GM12878 (cell line): ENCODE results near the gene LDLRAD4. TPM values are rescaled to one million over a fixed set of nuclear protein-coding genes. Genes with fewer than 3 reads are reported as not detected.

Source experiments
- ATAC-seq: fragments of 200-7000 bp; cut with Tn5 transposase; 3 replicates; pipeline ENCODE4 v1.9.1; 2020; ENCODE audit warnings: mild to moderate bottlenecking, moderate library complexity
- BruUV-seq: library from RNA; stranded (reverse); fragments of 400-500 nt; replicated peaks from 2 replicates; lab custom pipeline; 2021; lab: Mats Ljungman, UMichigan
- CTCF ChIA-PET: fragments of 300-600 bp; sonication (Branson Sonifier 250); formaldehyde crosslinking; extraction: SDS; loops from one replicate; lab custom pipeline; 2021; ENCODE audit warnings: inconsistent platforms; lab: Yijun Ruan, JAX
- POLR2A ChIA-PET: fragments of 350-600 bp; formaldehyde crosslinking; extraction: SDS; loops from one replicate; lab custom pipeline; 2021; ENCODE audit warnings: inconsistent platforms; lab: Charles Lee
- RAD21 ChIA-PET: fragments of 300-600 bp; sonication (Branson Sonifier 250); formaldehyde crosslinking; loops from one replicate; lab custom pipeline; 2023; ENCODE audit warnings: antibody characterized with exemption; ENCODE audit not compliant: unreplicated experiment; lab: Charles Lee
- SMC1A ChIA-PET: fragments of 300-600 bp; sonication (Branson Sonifier 250); formaldehyde crosslinking; loops from one replicate; lab custom pipeline; 2023; ENCODE audit not compliant: unreplicated experiment, uncharacterized antibody; lab: Charles Lee
- DNase-seq: peaks from one replicate; pipeline ENCODE4 v3.0.0-alpha.2; 2011; ENCODE audit warnings: low read depth, low spot score
- FAIRE-seq: peaks from 3 replicates; lab custom pipeline; 2011; peaks lifted over from hg19 to GRCh38; lab: Jason Lieb, UNC
- H2AFZ ChIP-seq: 2 replicates; pipeline ENCODE4 v1.6.0; 2011; ENCODE audit warnings: low read depth, low read length, control low read depth; ENCODE audit not compliant: control insufficient read depth
- H3K27ac ChIP-seq: 2 replicates; pipeline ENCODE4 v1.5.1; 2011; ENCODE audit warnings: control low read depth; ENCODE audit not compliant: control insufficient read depth, insufficient read depth
- H3K27me3 ChIP-seq, 2 experiments: replicated peaks in 1 of 2; 2 replicates each; pipeline versions ENCODE4 v1.6.0 to v1.6.1; 2011; ENCODE audit warnings: low read length in 1 of 2; ENCODE audit not compliant: control insufficient read depth in 2 of 2, insufficient read depth in 2 of 2
- H3K36me3 ChIP-seq, 2 experiments: 2 replicates each; pipeline ENCODE4 v1.5.1; 2011; ENCODE audit warnings: low read length in 1 of 2; ENCODE audit not compliant: control insufficient read depth in 2 of 2, insufficient read depth in 2 of 2
- H3K4me1 ChIP-seq: 2 replicates; pipeline ENCODE4 v1.6.1; 2011; ENCODE audit warnings: mild to moderate bottlenecking, low read length, moderate library complexity, mixed read lengths; ENCODE audit not compliant: control insufficient read depth, insufficient read depth
- H3K4me2 ChIP-seq: 2 replicates; pipeline ENCODE4 v1.6.0; 2011; ENCODE audit warnings: control low read depth; ENCODE audit not compliant: control insufficient read depth, insufficient read depth
- H3K4me3 ChIP-seq: fragments of 200-600 bp; sonication (generic); 2 replicates; pipeline ENCODE4 v1.5.1; 2016
- H3K79me2 ChIP-seq: 2 replicates; pipeline ENCODE4 v1.6.0; 2011; ENCODE audit warnings: low read length; ENCODE audit not compliant: control insufficient read depth, insufficient read depth
- H3K9ac ChIP-seq: 2 replicates; pipeline ENCODE4 v1.8.0; 2011; ENCODE audit warnings: low read length, control low read depth, mixed read lengths; ENCODE audit not compliant: control insufficient read depth, insufficient read depth
- H3K9me3 ChIP-seq: replicated peaks from 3 replicates; pipeline ENCODE4 v1.5.1; 2011; ENCODE audit warnings: mild to moderate bottlenecking, low read length; ENCODE audit not compliant: control insufficient read depth, insufficient read depth
- H4K20me1 ChIP-seq: 2 replicates; pipeline ENCODE4 v1.6.0; 2011; ENCODE audit not compliant: control insufficient read depth, insufficient read depth
- ASH2L ChIP-seq: fragments of 300-600, 200-600 bp; sonication (generic); IDR thresholded peaks from 2 replicates; pipeline ENCODE4 v1.6.1; 2017; ENCODE audit warnings: low read depth, mild to moderate bottlenecking, borderline replicate concordance
- CEBPB ChIP-seq, 2 experiments: fragments of 150-350 bp in 1 of 2; IDR thresholded peaks; 2 replicates each; pipeline ENCODE4 v1.6.1; 2012 to 2014; ENCODE audit warnings: low read depth in 2 of 2, low read length in 2 of 2, borderline replicate concordance in 1 of 2, inconsistent platforms in 1 of 2
- MEF2B ChIP-seq: fragments of 450-650 bp; IDR thresholded peaks from 2 replicates; pipeline ENCODE4 v1.6.1; 2018; ENCODE audit warnings: mild to moderate bottlenecking, moderate library complexity; ENCODE audit not compliant: partially characterized antibody, poor library complexity, severe bottlenecking
- WGBS: methylation state at CpG from one replicate; pipeline ENCODE4 v1.1.6; 2016; ENCODE audit warnings: low lambda C conversion rate; ENCODE audit not compliant: insufficient replicate concordance, insufficient coverage; ENCODE audit errors: missing lambda C conversion rate; 5-methylcytosine and 5-hydroxymethylcytosine counted together
- in situ Hi-C: fragments of 300-500 bp; cut with MboI; formaldehyde crosslinking; loops from 9 replicates; pipeline ENCODE4 v1.14.3; 2018; ENCODE audit warnings: mixed read lengths
- intact Hi-C: fragments of 100-400 bp; cut with micrococcal nuclease; formaldehyde crosslinking; loops from one replicate; pipeline ENCODE4 v1.14.2; 2022; ENCODE audit not compliant: unreplicated experiment
- polyA plus RNA-seq, 11 experiments: library from polyadenylated mRNA; depleted of rRNA in 4 of 11; unstranded in 6 of 11; stranded (reverse) in 5 of 11; fragments of >200 nt; fragmentation: Nextera tagmentation in 4 of 11; fragmentation: Illumina TruSeq in 1 of 11; extraction: Ambion mirVana in 4 of 11; extraction: Trizol in 1 of 11; gene quantifications; 1 replicate in 1 of 11; 2 replicates in 10 of 11; pipeline versions ENCODE4 v1.2.1 to v1.2.3, GENCODE V29; 2011 to 2016; ENCODE audit warnings: inconsistent platforms in 2 of 11, missing spikeins in 2 of 11, low read depth in 1 of 11
- total RNA-seq, 4 experiments: library from RNA; depleted of rRNA in 3 of 4; stranded (reverse); fragments of >200 nt in 3 of 4; fragmentation: Illumina TruSeq in 1 of 4; extraction: Trizol in 1 of 4; gene quantifications; 2 replicates each; pipeline versions ENCODE4 v1.2.1 to v1.2.3, GENCODE V29; 2013 to 2021

Gene LDLRAD4
- total and polyA plus RNA-seq, 10 of the 15 experiments (the other 5 are each of a cell fraction or from before 2014, with no cell fraction given), result 2.7 to 16.8 (median 11.2) TPM

DNA sequence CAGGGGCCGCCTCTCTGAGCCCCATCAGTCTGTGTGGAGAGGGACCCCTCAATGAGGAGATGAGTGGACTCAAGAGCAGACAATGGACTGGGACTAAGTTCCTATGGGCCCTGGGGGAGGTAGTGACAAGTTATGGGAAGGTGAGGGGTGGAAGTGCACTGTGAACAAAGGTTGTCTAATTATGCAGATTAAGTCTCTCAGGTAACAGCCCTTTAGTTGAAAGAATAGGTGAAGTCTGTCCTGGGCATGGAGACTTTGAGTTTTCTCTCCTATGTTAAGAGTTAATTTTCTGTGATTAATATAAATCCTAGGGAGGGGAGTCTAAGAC is 264.0 kb downstream of the LDLRAD4 start:
- Histone ChIP-seq H3K4me2 (peak overlapping the region; percentile 91), H4K20me1 (no peaks in the 10 kb centered on the region)

DNA sequence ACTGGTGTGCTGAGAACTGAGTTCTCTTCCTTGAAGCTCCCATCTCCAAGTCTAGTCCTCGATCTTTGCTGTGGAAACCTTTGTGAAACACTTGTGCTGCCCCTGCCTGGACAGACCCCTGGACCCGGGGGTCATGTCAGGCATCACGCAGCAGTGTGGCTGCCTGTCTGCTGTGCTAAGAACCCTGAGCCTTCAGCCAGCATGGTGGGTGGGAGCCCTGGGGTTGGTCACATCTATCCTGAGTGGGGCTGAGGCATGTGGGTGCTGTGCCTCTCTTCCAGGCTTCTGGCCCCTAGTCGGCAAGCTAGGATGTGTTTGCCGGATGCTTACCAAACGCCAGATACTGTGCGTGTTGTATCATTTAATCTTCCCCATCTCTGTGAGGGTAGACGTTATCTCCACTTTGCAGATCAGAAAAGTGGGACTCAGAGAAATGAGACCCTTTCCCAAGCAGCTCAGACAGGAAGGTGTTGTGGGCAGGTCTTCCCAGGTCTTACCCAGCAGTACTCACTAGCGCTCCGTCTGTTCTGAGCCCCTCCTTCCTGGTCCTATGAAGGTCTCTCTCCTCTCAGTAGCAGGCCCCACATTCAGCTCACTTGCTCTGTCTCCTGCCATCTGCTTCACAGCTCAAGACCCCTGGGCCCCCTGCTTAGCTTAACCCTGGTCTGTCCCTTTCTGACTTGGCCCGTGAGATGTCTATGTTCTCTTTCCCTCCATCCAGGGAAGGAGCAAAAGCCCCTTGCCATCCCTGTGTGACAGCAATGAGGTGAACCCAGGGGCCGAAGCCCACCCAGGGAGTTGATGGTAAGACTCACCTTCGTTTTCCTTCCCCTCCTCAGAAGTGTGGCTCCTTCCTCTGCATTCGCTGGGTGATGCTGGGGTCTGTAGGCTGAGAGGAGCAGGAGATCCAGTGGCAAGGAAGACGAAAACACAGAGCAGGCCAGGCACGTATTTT is 265.0 kb downstream of the LDLRAD4 start:
- DNase-seq (no peak), FAIRE-seq (no peak), ATAC-seq (no peak)
- TF ChIP-seq CEBPB (IDR thresholded peaks at IDR 0.05; ENCODE audit: borderline replicate concordance in 1 of 2, low read depth in 2 of 2, low read length in 2 of 2), result no peak
- Histone ChIP-seq H4K20me1 (no peaks in the 10 kb centered on the region), H3K27ac (no peak overlapping the region), H3K9me3 (no peaks in the 10 kb centered on the region), H3K4me1 (peaks cover 14% of the 10 kb centered on the region), H3K79me2 (no peaks in the 10 kb centered on the region), H3K4me3 (no peak overlapping the region), H3K9ac (no peak overlapping the region), H3K36me3 (no peaks in the 10 kb centered on the region; a peak in 1 of 4 replicates), H2AFZ (no peak overlapping the region), H3K27me3 (peaks cover 0 to 2% of the 10 kb centered on the region in 2 experiments; a peak in 2 of 4 replicates), H3K4me2 (no peak overlapping the region)
- intact Hi-C loops, result no loop called here
- WGBS, result 82% methylated on average over 16 of the region's 16 CpGs
- ChIA-PET RAD21 (no interaction called here), SMC1A (interaction anchor here (1.4 kb wide), 1 partner anchor 18 kb away, joined by 5 read pairs; no protein-coding TSS in a partner anchor), CTCF (interaction anchor here (1.1 kb wide), 1 partner anchor 54 kb away, joined by 3 read pairs; no protein-coding TSS in a partner anchor), POLR2A (no interaction called here)
- no TSS peak for BruUV-seq
- in situ Hi-C loops, result no loop called here

More for the DNA sequence above, 264.0 kb downstream of the LDLRAD4 start:
- intact Hi-C loops, result no loop called here
- no peak for DNase-seq
- ChIA-PET RAD21 (interaction anchor here (1.1 kb wide), 1 partner anchor 20 kb away, joined by 3 read pairs; no protein-coding TSS in a partner anchor), POLR2A (no interaction called here), SMC1A (no interaction called here), CTCF (no interaction called here)
- no peak for ATAC-seq
- TF ChIP-seq ASH2L (no peak), MEF2B (peak; percentile 3)
- H3K4me1 ChIP-seq, result peaks cover 14% of the 10 kb centered on the region
- H3K36me3 ChIP-seq, result no peaks in the 10 kb centered on the region; a peak in 1 of 4 replicates
- in situ Hi-C loops, result no loop called here
- H3K79me2 ChIP-seq, result no peaks in the 10 kb centered on the region
- no peak overlapping the region for H3K4me3 ChIP-seq
- H3K9ac ChIP-seq, result no peak overlapping the region
- H3K9me3 ChIP-seq, result no peaks in the 10 kb centered on the region
- no peak for FAIRE-seq
- peaks cover 0 to 2% of the 10 kb centered on the region in 2 experiments; a peak in 2 of 4 replicates for H3K27me3 ChIP-seq
- H3K27ac ChIP-seq, result peak overlapping the region; percentile 55
- 6% methylated on average over 1 of the region's 1 CpG for WGBS
- peak overlapping the region; percentile 77 for H2AFZ ChIP-seq
- BruUV-seq, result no TSS peak
